Brain microvascular endothelial cell (primary cell): Measurements from ENCODE around the gene IL12RB1.

Source experiments
- DNase-seq: peaks from one replicate; pipeline ENCODE4 v3.0.0-alpha.2; 2020
- H3K27ac ChIP-seq: fragments of 250-450 bp; sonication (Bioruptor Pico); 2 replicates; pipeline ENCODE4 v1.5.1; 2020; ENCODE audit warnings: mild to moderate bottlenecking, moderate library complexity
- H3K27me3 ChIP-seq: fragments of 250-450 bp; sonication (Bioruptor Pico); replicated peaks from 2 replicates; pipeline ENCODE4 v1.5.1; 2020; ENCODE audit warnings: mild to moderate bottlenecking
- H3K36me3 ChIP-seq: fragments of 250-450 bp; sonication (Bioruptor Pico); replicated peaks from 2 replicates; pipeline ENCODE4 v1.5.1; 2020; ENCODE audit warnings: mild to moderate bottlenecking
- H3K4me3 ChIP-seq: 2 replicates; pipeline ENCODE4 v1.5.1; 2011; ENCODE audit warnings: low read depth, mild to moderate bottlenecking, control low read depth, low read length, moderate library complexity
- in situ Hi-C: cut with HindIII; loops from 2 replicates; pipeline ENCODE4 v1.10.0; 2017; ENCODE audit warnings: low sequenced_read_pairs, low pct_ligation_motif_present
- TF ChIP-seq, protein P1 (sequence below): IDR thresholded peaks from 2 replicates; pipeline ENCODE4 v1.5.1; 2011; ENCODE audit warnings: low read depth, mild to moderate bottlenecking, moderate library complexity, low read length, control low read depth, inconsistent platforms; ENCODE audit errors: missing control alignments

Gene IL12RB1

DNA sequence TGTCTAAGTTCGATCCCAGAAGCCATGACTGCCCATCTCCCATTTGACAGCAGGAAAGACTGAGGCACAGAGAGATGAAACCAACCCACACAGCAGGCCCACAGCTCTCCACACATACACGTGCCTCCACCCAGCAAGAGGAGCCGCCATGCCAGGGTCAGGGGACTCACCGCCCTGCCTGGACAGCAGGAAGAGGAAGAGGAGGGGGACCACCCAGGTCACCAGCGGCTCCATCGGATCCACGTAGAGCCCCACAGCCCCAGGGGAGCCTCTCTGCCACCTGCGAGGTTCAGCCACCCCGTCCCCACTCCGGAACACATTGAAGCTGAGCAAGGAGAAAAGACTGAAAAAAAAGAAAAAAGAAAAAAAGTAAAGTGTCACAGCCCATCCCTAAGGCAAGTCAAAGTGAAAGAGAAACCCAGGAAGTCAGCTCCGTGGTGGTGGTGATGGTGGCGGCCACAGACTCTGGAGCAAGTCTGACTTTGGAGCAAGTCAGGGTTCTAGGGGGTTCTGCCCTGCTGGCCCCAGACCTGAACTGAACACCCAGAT is at the start of gene IL12RB1:
Gene IL12RB1 (minus strand): TSS at position 345 of the 549 bp plus-strand sequence. CDS start 111 bp downstream, at position 234.
- H3K27ac ChIP-seq, result no peak within 1 kb of the TSS
- in situ Hi-C loops, result no loop called here
- H3K27me3 ChIP-seq, result no peaks in the 10 kb centered on the region
- TF ChIP-seq, protein P1, sequence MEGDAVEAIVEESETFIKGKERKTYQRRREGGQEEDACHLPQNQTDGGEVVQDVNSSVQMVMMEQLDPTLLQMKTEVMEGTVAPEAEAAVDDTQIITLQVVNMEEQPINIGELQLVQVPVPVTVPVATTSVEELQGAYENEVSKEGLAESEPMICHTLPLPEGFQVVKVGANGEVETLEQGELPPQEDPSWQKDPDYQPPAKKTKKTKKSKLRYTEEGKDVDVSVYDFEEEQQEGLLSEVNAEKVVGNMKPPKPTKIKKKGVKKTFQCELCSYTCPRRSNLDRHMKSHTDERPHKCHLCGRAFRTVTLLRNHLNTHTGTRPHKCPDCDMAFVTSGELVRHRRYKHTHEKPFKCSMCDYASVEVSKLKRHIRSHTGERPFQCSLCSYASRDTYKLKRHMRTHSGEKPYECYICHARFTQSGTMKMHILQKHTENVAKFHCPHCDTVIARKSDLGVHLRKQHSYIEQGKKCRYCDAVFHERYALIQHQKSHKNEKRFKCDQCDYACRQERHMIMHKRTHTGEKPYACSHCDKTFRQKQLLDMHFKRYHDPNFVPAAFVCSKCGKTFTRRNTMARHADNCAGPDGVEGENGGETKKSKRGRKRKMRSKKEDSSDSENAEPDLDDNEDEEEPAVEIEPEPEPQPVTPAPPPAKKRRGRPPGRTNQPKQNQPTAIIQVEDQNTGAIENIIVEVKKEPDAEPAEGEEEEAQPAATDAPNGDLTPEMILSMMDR, result no peak
- no peak within 1 kb of the TSS for H3K4me3 ChIP-seq
- no peaks in the 10 kb centered on the region for H3K36me3 ChIP-seq
- no peak for DNase-seq

DNA sequence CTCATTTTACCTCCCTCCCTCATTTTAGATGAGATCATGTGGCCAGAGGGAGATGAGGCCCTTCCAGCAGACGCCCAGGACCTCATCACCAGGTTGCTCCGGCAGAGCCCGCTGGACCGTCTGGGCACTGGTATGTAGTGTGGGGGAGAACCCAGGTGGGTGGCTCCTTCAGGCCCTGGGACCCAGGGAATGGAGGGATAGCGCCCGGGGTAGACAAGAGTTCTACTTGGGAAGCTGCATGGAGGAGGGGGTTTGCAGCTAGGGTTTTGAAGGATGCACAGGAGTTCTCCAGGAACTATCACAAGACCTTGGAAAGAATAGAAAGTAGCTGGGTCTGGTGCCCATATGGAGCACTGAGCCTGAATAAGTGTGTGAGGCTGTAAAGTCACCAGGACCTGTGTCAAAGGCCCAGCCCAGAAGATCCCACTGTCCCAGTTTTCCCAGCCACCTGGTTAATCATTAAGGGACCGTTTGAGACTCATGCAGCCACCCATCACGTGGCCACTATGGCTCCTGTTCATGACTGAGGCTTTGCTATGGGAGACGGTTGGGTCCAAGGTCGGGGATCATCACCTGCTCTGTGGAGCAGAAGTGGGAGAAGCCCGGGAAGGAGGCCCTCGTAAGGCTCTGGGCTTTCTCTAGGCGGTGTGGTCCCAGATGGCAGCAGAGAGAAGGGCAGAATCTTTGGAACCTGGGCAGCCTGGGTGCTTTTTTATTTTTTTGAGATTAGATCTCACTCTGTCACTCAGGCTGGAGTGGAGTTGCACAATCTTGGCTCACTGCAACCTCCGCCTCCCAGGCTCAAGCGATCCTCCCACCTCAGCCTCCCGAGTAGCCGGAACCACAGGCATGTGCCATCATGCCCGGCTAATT is 49.2 kb upstream of the IL12RB1 start:
- Histone ChIP-seq H3K4me3 (no peak overlapping the region), H3K27ac (no peak overlapping the region), H3K36me3 (peaks cover 11% of the 10 kb centered on the region), H3K27me3 (no peaks in the 10 kb centered on the region)
- TF ChIP-seq, protein P1, result no peak
- DNase-seq, result no peak
- in situ Hi-C loops, result no loop called here

DNA sequence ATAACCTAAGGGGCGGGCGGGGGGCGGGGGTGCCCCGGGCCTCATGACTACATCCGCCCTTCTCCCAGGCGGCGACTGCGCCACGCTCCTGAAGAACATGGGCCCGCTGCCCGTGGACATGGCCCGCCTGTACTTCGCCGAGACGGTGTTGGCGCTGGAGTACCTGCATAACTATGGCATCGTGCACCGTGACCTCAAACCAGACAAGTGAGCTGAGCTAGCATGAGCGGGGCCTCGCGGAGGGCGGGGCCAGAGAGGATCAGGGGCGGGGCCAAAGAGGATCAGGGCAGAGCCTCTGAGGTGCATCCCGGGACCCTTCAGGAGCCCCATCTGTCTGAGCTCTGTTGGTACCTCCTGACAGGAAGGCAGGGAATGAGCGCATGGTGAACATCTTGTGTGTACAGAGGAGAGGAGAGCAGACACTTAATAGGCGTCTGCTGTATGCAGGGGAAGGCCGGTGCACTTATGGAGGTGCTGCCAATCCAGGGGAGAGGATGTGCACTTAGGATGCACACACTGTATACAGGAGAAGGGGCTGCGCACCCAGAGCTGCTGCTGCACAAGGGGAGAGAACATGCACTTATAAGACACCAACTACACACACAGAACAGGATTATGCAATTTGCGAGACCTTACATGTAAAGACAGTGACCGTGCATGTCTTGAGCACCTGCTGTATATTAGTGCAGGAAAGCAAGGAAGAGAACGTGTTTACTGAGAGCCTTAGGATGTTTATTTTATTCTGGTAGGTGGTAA is 45.3 kb upstream of the IL12RB1 start:
- Histone ChIP-seq H3K27ac (no peak overlapping the region), H3K27me3 (no peaks in the 10 kb centered on the region), H3K4me3 (no peak overlapping the region), H3K36me3 (peaks cover 16% of the 10 kb centered on the region)
- in situ Hi-C loops, result no loop called here
- DNase-seq, result no peak
- TF ChIP-seq, protein P1, result no peak

DNA sequence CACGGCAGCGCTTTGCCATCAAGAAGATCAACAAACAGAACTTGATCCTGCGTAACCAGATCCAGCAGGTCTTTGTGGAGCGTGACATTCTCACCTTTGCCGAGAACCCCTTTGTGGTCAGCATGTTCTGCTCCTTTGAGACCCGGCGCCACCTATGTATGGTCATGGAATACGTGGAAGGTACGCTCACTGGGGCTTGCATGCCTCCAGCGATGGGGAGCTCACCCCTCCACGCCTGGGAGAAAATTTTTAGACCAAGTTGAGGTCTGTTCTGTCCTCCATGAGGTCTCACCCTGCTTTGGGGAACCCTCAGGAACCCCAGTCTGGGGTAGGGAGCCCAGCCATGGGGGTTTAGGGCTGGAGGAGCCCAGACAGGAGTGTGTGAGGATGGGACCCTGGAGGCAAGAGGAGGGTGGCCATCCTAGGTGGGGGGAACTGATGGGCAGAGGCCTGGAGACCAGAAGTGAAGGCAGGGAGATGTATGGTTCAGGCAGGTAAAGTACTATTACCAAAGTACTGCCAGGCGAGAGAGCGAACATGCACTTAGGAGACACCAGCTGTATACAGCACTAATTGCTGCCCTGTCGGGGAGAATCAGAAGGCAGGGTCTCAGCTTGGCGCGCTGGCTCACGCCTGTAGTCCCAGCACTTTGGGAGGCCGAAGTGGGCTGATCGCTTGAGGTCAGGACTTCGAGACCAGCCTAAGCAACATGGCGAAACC is 43.9 kb upstream of the IL12RB1 start:
- in situ Hi-C loops, result no loop called here
- DNase-seq, result no peak
- TF ChIP-seq, protein P1, result no peak
- Histone ChIP-seq H3K36me3 (peaks cover 12% of the 10 kb centered on the region), H3K4me3 (no peak overlapping the region), H3K27me3 (no peaks in the 10 kb centered on the region), H3K27ac (no peak overlapping the region)

DNA sequence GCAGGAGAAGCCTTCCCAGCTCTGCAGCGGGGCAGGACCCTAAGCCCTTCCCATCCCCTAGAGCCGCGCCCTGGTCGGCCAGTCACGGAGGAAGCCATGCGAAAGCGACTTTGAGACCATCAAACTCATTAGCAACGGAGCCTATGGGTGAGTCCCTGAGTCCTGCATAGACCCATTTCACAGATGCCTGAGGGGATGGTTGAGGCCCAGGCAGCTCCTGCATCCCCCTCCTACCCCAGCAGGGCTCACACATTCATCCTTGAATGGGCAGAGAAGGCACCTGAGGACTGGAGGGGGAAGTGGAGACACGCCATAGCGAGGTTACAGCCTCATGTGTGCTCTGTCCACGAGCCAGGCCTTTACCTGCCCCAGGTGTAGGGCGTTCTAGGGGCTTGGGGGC is 42.1 kb upstream of the IL12RB1 start:
- Histone ChIP-seq H3K36me3 (peaks cover 9% of the 10 kb centered on the region), H3K27ac (no peak overlapping the region)
- in situ Hi-C loops, result no loop called here

More for the DNA sequence above, 42.1 kb upstream of the IL12RB1 start:
- TF ChIP-seq, protein P1, result no peak
- Histone ChIP-seq H3K4me3 (no peak overlapping the region), H3K27me3 (no peaks in the 10 kb centered on the region)
- DNase-seq, result no peak
